ENCODE results near the gene ASCC2. TPM values are rescaled to one million over a fixed set of nuclear protein-coding genes. Genes with fewer than 3 reads are reported as not detected.
"Not testable (repeated sequence)": the region's sequence is repeated elsewhere in the genome, so short reads cannot be mapped to it uniquely, and the experiment has no call there.

Gene ASCC2
- total and polyA plus RNA-seq, 10 donors = 34.1 to 89.0 (median 62.9) TPM

DNA sequence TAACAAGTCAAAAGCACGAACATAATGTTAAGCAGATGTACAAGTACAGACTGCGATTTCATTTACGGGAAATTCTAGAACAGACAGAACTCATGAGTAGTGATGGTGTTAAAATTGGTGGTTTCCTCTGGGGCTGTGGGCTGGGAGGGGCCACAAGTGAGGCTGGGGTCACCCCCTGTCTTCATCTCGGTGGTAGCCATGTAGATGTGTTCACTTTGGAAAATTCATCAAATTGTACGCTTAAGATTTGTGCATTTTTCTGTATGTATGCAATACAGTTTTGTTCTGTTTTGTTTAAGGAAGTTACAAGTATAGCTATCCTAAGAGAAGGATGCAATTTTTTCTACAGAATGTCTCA lies 504 bp upstream of the ASCC2 start:
- 14 to 19% (median 18%) methylated on average over 5 of the region's 5 CpGs for WGBS, 5 donors
- peak overlapping the region; percentile 88 to 94 (median 91) for H3K27ac ChIP-seq
- peak overlapping the region; percentile 81 to 98 (median 90) for H3K4me3 ChIP-seq
- H3K36me3 ChIP-seq = peaks cover 0 to 19% (median 5%) of the 10 kb centered on the region in 6 donors
- peaks cover 12 to 56% (median 39%) of the 10 kb centered on the region in 6 donors for H3K4me1 ChIP-seq
- no peaks in the 10 kb centered on the region for H3K9me3 ChIP-seq
- TF ChIP-seq POLR2AphosphoS5 (IDR thresholded peaks at IDR 0.05) (no peak), POLR2A (IDR thresholded peaks at IDR 0.05) (no peak)
- TF ChIP-seq, protein P1, sequence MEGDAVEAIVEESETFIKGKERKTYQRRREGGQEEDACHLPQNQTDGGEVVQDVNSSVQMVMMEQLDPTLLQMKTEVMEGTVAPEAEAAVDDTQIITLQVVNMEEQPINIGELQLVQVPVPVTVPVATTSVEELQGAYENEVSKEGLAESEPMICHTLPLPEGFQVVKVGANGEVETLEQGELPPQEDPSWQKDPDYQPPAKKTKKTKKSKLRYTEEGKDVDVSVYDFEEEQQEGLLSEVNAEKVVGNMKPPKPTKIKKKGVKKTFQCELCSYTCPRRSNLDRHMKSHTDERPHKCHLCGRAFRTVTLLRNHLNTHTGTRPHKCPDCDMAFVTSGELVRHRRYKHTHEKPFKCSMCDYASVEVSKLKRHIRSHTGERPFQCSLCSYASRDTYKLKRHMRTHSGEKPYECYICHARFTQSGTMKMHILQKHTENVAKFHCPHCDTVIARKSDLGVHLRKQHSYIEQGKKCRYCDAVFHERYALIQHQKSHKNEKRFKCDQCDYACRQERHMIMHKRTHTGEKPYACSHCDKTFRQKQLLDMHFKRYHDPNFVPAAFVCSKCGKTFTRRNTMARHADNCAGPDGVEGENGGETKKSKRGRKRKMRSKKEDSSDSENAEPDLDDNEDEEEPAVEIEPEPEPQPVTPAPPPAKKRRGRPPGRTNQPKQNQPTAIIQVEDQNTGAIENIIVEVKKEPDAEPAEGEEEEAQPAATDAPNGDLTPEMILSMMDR (IDR thresholded peaks at IDR 0.05 in 8 of 11, conservative IDR thresholded peaks at IDR 0.05 in 3 of 11) = no peak
- H3K27me3 ChIP-seq (replicated peaks in 1 of 7) = no peaks in the 10 kb centered on the region
- no peak for DNase-seq
- intact Hi-C loops (cut with DNase I; ENCODE audit: low total_unique reads) = no loop called here

DNA sequence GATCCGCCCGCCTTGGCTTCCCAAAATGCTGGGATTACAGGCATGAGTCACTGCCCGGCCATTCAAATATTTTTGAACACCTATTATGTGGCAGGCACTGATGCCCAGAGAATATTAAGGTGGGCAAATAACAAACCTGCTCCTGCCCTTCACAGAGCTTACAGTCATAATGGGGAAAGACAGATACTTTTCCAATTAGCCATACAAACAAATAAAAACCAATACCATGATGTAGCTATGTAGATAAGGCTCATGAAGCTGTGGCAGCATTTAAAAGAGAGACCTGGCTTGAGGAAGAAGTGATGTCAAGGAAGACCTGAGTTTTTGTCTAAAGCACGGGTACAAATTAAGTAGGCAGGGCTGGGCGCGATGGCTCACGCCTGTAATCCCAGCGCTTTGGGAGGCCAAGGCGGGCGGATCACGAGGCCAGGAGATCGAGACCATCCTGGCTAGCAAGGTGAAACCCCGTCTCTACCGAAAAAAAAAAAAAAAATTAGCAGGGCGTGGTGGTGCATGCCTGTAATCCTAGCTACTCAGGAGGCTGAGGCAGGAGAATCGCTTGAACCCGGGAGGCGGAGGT lies 1.2 kb downstream of the ASCC2 start:
- H3K9me3 ChIP-seq; intact Hi-C loops (cut with DNase I; ENCODE audit: low total_unique reads); H3K27me3 ChIP-seq (replicated peaks in 1 of 7); DNase-seq: not testable (repeated sequence)
- peak overlapping the region in 7 of 8 donors; percentile 81 to 95 (median 89) for H3K4me3 ChIP-seq
- 91 to 97% (median 94%) methylated on average over 18 of the region's 18 CpGs for WGBS, 5 donors
- peaks cover 0 to 36% (median 16%) of the 10 kb centered on the region in 6 donors for H3K36me3 ChIP-seq
- H3K27ac ChIP-seq = peak overlapping the region in 1 of 8 donors; percentile 91
- peaks cover 12 to 73% (median 40%) of the 10 kb centered on the region in 6 donors for H3K4me1 ChIP-seq

DNA sequence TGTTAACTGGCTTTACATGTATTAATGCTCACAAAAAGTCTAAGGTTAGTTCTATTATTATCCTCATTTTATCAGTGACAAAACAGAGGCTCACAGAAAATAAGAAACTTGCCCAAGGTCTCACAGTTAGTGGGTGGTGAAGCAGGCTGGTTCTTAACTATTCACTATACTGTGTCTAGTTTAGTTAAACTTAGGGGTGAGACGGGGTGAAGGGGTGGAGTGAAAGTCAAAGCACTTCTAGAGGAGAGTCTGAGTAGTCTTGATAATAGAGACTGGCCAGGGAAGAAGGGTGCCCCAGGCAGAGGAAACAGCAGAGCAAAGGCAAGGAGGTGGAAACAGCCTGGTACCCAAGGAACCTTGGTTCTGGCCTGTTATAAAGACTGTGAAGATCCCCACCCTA lies 4.0 kb downstream of the ASCC2 start:
- WGBS, 5 donors = 84 to 97% (median 92%) methylated on average over 1 of the region's 1 CpG
- no peak overlapping the region for H3K4me3 ChIP-seq
- TF ChIP-seq, protein P1 (IDR thresholded peaks at IDR 0.05 in 8 of 11, conservative IDR thresholded peaks at IDR 0.05 in 3 of 11) = no peak
- no peak for TF ChIP-seq POLR2A (IDR thresholded peaks at IDR 0.05)
- no peak for TF ChIP-seq POLR2AphosphoS5 (IDR thresholded peaks at IDR 0.05)
- H3K9me3 ChIP-seq = no peaks in the 10 kb centered on the region
- no peak overlapping the region for H3K27ac ChIP-seq
- peaks cover 0 to 64% (median 36%) of the 10 kb centered on the region in 6 donors for H3K36me3 ChIP-seq
- H3K27me3 ChIP-seq (replicated peaks in 1 of 7) = no peaks in the 10 kb centered on the region
- intact Hi-C loops (cut with DNase I; ENCODE audit: low total_unique reads) = no loop called here
- H3K4me1 ChIP-seq = peaks cover 12 to 82% (median 47%) of the 10 kb centered on the region in 6 donors
- DNase-seq = no peak

DNA sequence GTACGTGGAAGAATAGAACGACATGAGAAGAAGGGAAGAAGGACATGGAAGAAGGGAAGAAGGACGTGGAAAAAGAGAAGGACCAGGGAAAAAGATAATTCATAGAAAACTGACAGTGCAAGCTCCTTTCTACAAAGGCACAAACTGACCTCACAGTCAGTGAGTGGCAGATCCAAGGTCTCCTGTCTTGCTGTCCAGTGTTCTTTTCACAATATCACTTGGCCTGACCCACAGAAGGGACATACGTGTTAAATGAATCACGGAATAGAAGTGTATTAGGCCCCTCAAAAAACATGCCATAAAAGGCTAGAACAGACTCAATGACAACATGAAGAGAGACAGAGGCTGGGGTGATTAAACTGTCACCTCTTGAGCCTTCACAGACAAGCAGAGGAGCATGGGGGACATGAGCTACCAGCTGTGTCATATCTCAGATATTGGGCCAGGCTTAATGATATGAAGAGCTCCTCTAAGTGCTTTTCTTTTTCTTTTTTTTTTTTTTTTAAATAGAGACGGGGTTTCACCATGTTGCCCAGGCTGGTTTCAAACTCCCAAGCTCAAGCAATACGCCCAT lies 4.6 kb downstream of the ASCC2 start:
- peak overlapping the region in 1 of 8 donors; percentile 64 for H3K27ac ChIP-seq
- H3K36me3 ChIP-seq = peaks cover 0 to 70% (median 40%) of the 10 kb centered on the region in 6 donors
- WGBS, 5 donors = 72 to 90% (median 81%) methylated on average over 6 to 7 of the region's 7 CpGs
- no peak for DNase-seq
- TF ChIP-seq POLR2A (IDR thresholded peaks at IDR 0.05) (no peak), POLR2AphosphoS5 (IDR thresholded peaks at IDR 0.05) (no peak)
- TF ChIP-seq, protein P1 (IDR thresholded peaks at IDR 0.05 in 8 of 11, conservative IDR thresholded peaks at IDR 0.05 in 3 of 11) = no peak
- no peaks in the 10 kb centered on the region for H3K27me3 ChIP-seq (replicated peaks in 1 of 7)
- intact Hi-C loops (cut with DNase I; ENCODE audit: low total_unique reads) = no loop called here
- no peak overlapping the region for H3K4me3 ChIP-seq
- H3K9me3 ChIP-seq = no peaks in the 10 kb centered on the region
- H3K4me1 ChIP-seq = peaks cover 12 to 82% (median 42%) of the 10 kb centered on the region in 6 donors

Data from spleen (tissue), 11 donors.